Glutamatergic neuron (in vitro differentiated cells): ENCODE results near the gene TAS2R41. TPM values are rescaled to one million over a fixed set of nuclear protein-coding genes. Genes with fewer than 3 reads are reported as not detected.

Experiments used
- DNase-seq: peaks from one replicate; pipeline ENCODE4 v3.0.0; 2022
- H3K27ac Mint-ChIP-seq: one replicate; pipeline ENCODE4 v1.8.0; 2020; ENCODE audit warnings: mild to moderate bottlenecking, mixed read lengths, inconsistent platforms; ENCODE audit not compliant: unreplicated experiment
- H3K27me3 Mint-ChIP-seq: one replicate; pipeline ENCODE4 v1.8.0; 2020; ENCODE audit warnings: mild to moderate bottlenecking, moderate library complexity, mixed read lengths, inconsistent platforms; ENCODE audit not compliant: unreplicated experiment
- H3K36me3 Mint-ChIP-seq: one replicate; pipeline ENCODE4 v1.8.0; 2020; ENCODE audit warnings: mild to moderate bottlenecking, mixed read lengths, inconsistent platforms; ENCODE audit not compliant: unreplicated experiment
- H3K4me1 Mint-ChIP-seq: one replicate; pipeline ENCODE4 v1.8.0; 2020; ENCODE audit warnings: mild to moderate bottlenecking, low read depth, mixed read lengths, inconsistent platforms; ENCODE audit not compliant: unreplicated experiment
- H3K4me3 Mint-ChIP-seq: one replicate; pipeline ENCODE4 v1.8.0; 2020; ENCODE audit warnings: mild to moderate bottlenecking, mixed read lengths, inconsistent platforms; ENCODE audit not compliant: unreplicated experiment
- H3K9me3 Mint-ChIP-seq: one replicate; pipeline ENCODE4 v1.8.0; 2020; ENCODE audit warnings: mild to moderate bottlenecking, moderate library complexity, mixed read lengths, inconsistent platforms; ENCODE audit not compliant: unreplicated experiment
- total RNA-seq: library from RNA; stranded (reverse); fragmentation: NEBNext Ultra II Directional; extraction: Animal tissue kit (Norgen Biotek cat#: 25700); gene quantifications from one replicate; pipeline ENCODE4 v1.2.1, GENCODE V29; 2021; ENCODE audit not compliant: unreplicated experiment
- TF ChIP-seq, protein P1 (sequence below): fragments of 200-600 bp; sonication (generic); IDR thresholded peaks from one replicate; pipeline ENCODE4 v1.5.0; 2021; ENCODE audit not compliant: partially characterized antibody, unreplicated experiment

Gene TAS2R41
- total RNA-seq, 1 donor from 2014 or later = not detected

DNA sequence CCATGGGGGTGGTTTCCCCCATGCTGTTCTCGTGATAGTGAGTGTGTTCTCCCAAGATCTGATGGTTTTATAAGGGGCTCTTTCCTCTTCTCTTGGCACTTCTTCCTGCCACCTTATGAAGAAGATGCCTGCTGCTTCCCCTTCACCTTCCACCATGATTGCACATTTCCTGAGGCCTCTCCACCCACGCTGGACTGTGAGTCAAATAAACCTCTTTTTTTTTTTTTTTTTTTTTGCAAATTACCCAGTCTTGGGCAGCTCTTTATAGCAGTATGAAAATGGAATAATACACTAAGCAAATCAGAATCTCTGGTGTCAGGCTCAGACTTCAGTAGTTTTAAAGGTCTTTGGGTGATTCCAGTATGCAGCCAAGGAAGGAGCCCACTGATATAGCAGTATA lies 28.2 kb downstream of the TAS2R41 start:
- TF ChIP-seq, protein P1, sequence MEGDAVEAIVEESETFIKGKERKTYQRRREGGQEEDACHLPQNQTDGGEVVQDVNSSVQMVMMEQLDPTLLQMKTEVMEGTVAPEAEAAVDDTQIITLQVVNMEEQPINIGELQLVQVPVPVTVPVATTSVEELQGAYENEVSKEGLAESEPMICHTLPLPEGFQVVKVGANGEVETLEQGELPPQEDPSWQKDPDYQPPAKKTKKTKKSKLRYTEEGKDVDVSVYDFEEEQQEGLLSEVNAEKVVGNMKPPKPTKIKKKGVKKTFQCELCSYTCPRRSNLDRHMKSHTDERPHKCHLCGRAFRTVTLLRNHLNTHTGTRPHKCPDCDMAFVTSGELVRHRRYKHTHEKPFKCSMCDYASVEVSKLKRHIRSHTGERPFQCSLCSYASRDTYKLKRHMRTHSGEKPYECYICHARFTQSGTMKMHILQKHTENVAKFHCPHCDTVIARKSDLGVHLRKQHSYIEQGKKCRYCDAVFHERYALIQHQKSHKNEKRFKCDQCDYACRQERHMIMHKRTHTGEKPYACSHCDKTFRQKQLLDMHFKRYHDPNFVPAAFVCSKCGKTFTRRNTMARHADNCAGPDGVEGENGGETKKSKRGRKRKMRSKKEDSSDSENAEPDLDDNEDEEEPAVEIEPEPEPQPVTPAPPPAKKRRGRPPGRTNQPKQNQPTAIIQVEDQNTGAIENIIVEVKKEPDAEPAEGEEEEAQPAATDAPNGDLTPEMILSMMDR = no peak
- DNase-seq = no peak
- no peaks in the 10 kb centered on the region for H3K9me3 Mint-ChIP-seq
- no peaks in the 10 kb centered on the region for H3K36me3 Mint-ChIP-seq
- H3K27ac Mint-ChIP-seq = no peak overlapping the region
- H3K4me1 Mint-ChIP-seq = no peaks in the 10 kb centered on the region
- no peaks in the 10 kb centered on the region for H3K27me3 Mint-ChIP-seq
- H3K4me3 Mint-ChIP-seq = no peak overlapping the region

DNA sequence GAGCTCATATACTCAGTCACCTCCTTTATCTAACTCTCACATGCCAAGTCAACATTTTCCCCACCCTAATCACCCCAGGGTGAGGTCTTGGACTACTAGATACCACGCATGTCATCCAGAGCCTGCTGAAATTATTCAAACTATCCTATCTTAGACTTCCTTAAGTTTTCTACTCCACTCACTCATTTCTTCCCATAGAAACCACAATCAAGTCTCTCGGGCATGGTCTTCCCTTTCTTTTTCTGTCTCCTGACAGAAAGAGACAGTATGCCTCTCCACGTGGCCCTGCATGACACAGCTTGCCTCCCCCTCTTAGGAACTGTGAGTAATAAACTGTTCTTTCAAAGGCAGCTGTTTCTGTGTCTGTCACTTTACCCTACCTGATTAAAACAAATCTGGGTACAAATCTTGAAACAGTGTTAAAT lies 29.4 kb downstream of the TAS2R41 start:
- Mint-ChIP-seq H3K27ac (no peak overlapping the region), H3K36me3 (no peaks in the 10 kb centered on the region), H3K4me3 (no peak overlapping the region), H3K4me1 (no peaks in the 10 kb centered on the region), H3K27me3 (no peaks in the 10 kb centered on the region), H3K9me3 (no peaks in the 10 kb centered on the region)
- TF ChIP-seq, protein P1 = no peak
- DNase-seq = no peak

DNA sequence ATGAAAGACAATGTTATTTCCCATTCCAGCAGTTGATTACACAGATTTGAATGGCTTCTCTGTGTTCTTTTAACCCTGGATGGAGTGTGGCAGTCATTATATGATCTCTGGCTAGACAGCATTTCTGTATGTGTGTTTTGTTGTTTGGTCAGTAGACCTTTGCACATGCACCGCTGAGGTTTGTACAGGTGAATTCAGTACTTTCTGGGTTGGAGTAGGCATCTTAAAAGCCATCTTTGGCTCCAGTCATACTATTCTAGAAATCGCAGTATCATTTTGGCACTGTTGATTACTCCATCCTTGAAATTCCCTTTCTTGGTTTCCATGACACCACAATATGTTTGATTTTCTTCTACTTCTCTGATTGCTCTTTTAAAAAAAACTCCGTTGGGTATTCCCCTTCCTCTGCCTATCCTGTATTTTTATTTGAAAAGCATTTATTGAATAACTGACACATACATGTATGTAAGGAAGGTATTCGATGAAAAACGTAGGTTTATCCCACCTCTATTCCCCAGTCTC lies 29.9 kb downstream of the TAS2R41 start:
- H3K27me3 Mint-ChIP-seq = no peaks in the 10 kb centered on the region
- H3K36me3 Mint-ChIP-seq = no peaks in the 10 kb centered on the region
- DNase-seq = no peak
- H3K27ac Mint-ChIP-seq = no peak overlapping the region
- TF ChIP-seq, protein P1 = no peak
- H3K9me3 Mint-ChIP-seq = no peaks in the 10 kb centered on the region
- H3K4me1 Mint-ChIP-seq = no peaks in the 10 kb centered on the region
- H3K4me3 Mint-ChIP-seq = no peak overlapping the region

DNA sequence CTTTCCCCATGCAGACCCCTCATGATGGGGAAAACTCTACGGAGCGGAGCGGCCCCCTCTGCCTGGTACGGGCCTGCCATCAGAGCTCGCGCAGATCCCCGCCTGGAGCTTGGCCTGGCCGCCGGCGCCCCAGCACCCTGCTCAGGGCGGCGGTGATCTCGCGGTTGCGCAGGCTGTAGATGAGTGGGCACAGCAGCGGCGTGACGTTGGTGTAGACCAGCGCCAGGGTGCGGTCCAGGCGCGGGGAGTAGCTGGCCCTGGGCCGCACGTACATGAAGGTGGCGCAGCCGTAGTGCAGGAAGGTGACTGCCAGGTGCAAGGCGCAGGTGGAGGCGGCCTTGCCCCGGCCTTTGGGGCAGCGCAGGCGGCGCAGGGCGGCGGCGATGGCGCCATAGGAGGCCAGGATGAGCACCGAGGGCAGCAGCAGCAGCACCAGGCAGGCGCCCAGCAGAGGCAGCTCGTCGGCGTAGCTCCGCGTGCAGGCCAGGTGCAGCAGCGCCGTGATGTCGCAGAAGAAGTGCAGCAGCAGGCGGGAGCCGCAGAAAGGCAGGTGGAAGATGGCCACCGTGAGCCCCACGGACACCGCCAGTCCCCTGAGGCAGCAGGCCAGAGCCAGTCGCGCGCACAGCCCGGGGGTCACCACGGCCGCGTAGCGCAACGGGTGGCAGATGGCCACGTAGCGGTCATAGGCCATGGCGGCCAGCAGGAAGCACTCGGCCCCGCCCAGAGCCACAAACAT lies 33.4 kb downstream of the TAS2R41 start:
- Mint-ChIP-seq H3K4me3 (no peak overlapping the region), H3K36me3 (no peaks in the 10 kb centered on the region), H3K27ac (no peak overlapping the region), H3K9me3 (no peaks in the 10 kb centered on the region), H3K27me3 (no peaks in the 10 kb centered on the region), H3K4me1 (no peaks in the 10 kb centered on the region)
- TF ChIP-seq, protein P1 = no peak
- DNase-seq = no peak

DNA sequence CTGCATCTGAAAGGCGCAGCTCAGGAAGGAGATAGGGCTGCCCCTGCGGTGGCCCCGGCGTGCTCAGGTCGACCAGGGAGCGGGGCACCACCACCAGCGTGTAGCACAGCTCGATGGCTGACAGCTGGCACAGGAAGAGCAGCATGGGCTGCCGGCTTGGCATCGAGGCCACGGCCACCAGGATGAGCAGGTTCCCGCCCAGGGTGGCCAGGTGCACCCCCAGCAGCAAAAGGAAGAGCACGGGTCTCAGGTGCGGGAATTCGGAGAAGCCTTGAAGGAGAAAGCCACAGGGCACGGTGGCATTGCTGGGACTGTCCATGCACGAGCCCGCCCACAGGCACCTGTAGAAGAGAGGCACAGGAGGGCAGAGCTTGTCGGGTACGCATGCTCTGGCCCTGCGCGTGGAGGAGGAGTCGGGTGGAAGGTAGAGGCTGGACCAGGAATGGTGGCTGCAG lies 33.9 kb downstream of the TAS2R41 start:
- Mint-ChIP-seq H3K9me3 (no peaks in the 10 kb centered on the region), H3K27ac (no peak overlapping the region), H3K36me3 (no peaks in the 10 kb centered on the region), H3K4me1 (no peaks in the 10 kb centered on the region), H3K27me3 (no peaks in the 10 kb centered on the region), H3K4me3 (no peak overlapping the region)
- no peak for DNase-seq
- TF ChIP-seq, protein P1 = no peak
